SK-N-SH treated with all-trans-retinoic acid at 6 μM for 48 hours (cell line): ENCODE measurements around the gene CD3E.

ENCODE experiments used
- ATAC-seq: fragments of 200-7000 bp; cut with Tn5 transposase; 3 replicates; pipeline ENCODE4 v1.9.1; 2020; ENCODE audit warnings: mild to moderate bottlenecking, moderate library complexity
- ARNTL ChIP-seq: fragments of 450-650 bp; formaldehyde crosslinking; IDR thresholded peaks from 2 replicates; pipeline ENCODE4 v1.5.0; 2020; ENCODE audit warnings: low read depth, mild to moderate bottlenecking, moderate library complexity, borderline replicate concordance
- BACH2 ChIP-seq: fragments of 250-450 bp; sonication (Bioruptor Pico); IDR thresholded peaks from 2 replicates; pipeline ENCODE4 v1.9.0; 2021; ENCODE audit warnings: mild to moderate bottlenecking, borderline replicate concordance
- CREB5 ChIP-seq: fragments of 250-450 bp; sonication (Bioruptor Pico); IDR thresholded peaks from 2 replicates; pipeline ENCODE4 v1.5.1; 2020; ENCODE audit warnings: low read depth, mild to moderate bottlenecking, moderate library complexity
- CSRNP3 ChIP-seq: fragments of 250-450 bp; sonication (Bioruptor Pico); IDR thresholded peaks from 2 replicates; pipeline ENCODE4 v1.5.1; 2021; ENCODE audit warnings: mild to moderate bottlenecking, moderate library complexity
- ESRRG ChIP-seq: fragments of 250-450 bp; sonication (Bioruptor Pico); IDR thresholded peaks from 2 replicates; pipeline ENCODE4 v1.6.1; 2021; ENCODE audit warnings: mild to moderate bottlenecking
- GLIS3 ChIP-seq: fragments of 250-450 bp; sonication (Bioruptor Pico); IDR thresholded peaks from 2 replicates; pipeline ENCODE4 v1.5.0; 2020; ENCODE audit warnings: mild to moderate bottlenecking, moderate library complexity
- OSR1 ChIP-seq: fragments of 250-450 bp; sonication (Bioruptor Pico); IDR thresholded peaks from 2 replicates; pipeline ENCODE4 v1.8.0; 2022; ENCODE audit warnings: moderate library complexity, mild to moderate bottlenecking, inconsistent platforms
- PATZ1 ChIP-seq: fragments of 250-450 bp; sonication (Bioruptor Pico); IDR thresholded peaks from 2 replicates; pipeline ENCODE4 v1.8.0; 2020; ENCODE audit warnings: mild to moderate bottlenecking, moderate library complexity, borderline replicate concordance
- POU6F1 ChIP-seq: fragments of 250-450 bp; sonication (Bioruptor Pico); IDR thresholded peaks from 2 replicates; pipeline ENCODE4 v1.8.0; 2021; ENCODE audit warnings: low read depth, mild to moderate bottlenecking, moderate library complexity, borderline replicate concordance
- PPARA ChIP-seq: fragments of 250-450 bp; sonication (Bioruptor Pico); IDR thresholded peaks from 2 replicates; pipeline ENCODE4 v1.5.0; 2020; ENCODE audit warnings: mild to moderate bottlenecking, borderline replicate concordance
- RARB ChIP-seq: fragments of 250-450 bp; sonication (Bioruptor Pico); IDR thresholded peaks from 2 replicates; pipeline ENCODE4 v1.8.0; 2021; ENCODE audit warnings: mild to moderate bottlenecking, moderate library complexity
- SNAI2 ChIP-seq: fragments of 250-450 bp; sonication (Bioruptor Pico); IDR thresholded peaks from 2 replicates; pipeline ENCODE4 v1.5.0; 2020; ENCODE audit warnings: mild to moderate bottlenecking, moderate library complexity
- TCF4 ChIP-seq: fragments of 250-450 bp; sonication (Bioruptor Pico); IDR thresholded peaks from 2 replicates; pipeline ENCODE4 v1.8.0; 2021; ENCODE audit warnings: mild to moderate bottlenecking, moderate library complexity, borderline replicate concordance
- TOX ChIP-seq: fragments of 250-450 bp; sonication (Bioruptor Pico); IDR thresholded peaks from 2 replicates; pipeline ENCODE4 v1.8.0; 2021; ENCODE audit warnings: mild to moderate bottlenecking, moderate library complexity, borderline replicate concordance
- TSHZ2 ChIP-seq: fragments of 250-450 bp; sonication (Bioruptor Pico); IDR thresholded peaks from 2 replicates; pipeline ENCODE4 v1.5.0; 2020; ENCODE audit warnings: mild to moderate bottlenecking, moderate library complexity
- ZC3H10 ChIP-seq: fragments of 250-450 bp; sonication (Bioruptor Pico); IDR thresholded peaks from 2 replicates; pipeline ENCODE4 v1.5.1; 2021; ENCODE audit warnings: mild to moderate bottlenecking, moderate library complexity
- ZFP3 ChIP-seq: fragments of 250-450 bp; sonication (Bioruptor Pico); IDR thresholded peaks from 2 replicates; pipeline ENCODE4 v1.5.0; 2020; ENCODE audit warnings: mild to moderate bottlenecking, moderate library complexity
- ZFP30 ChIP-seq: fragments of 450-650 bp; formaldehyde crosslinking; IDR thresholded peaks from 2 replicates; pipeline ENCODE4 v1.5.0; 2022; ENCODE audit warnings: mild to moderate bottlenecking, moderate library complexity
- ZNF565 ChIP-seq: fragments of 450-650 bp; formaldehyde crosslinking; conservative IDR thresholded peaks from 2 replicates; pipeline ENCODE4 v1.5.0; 2020; ENCODE audit warnings: low read depth, mild to moderate bottlenecking, moderate library complexity
- ZNF70 ChIP-seq: fragments of 450-650 bp; formaldehyde crosslinking; IDR thresholded peaks from 2 replicates; pipeline ENCODE4 v1.5.0; 2020; ENCODE audit warnings: mild to moderate bottlenecking, moderate library complexity
- ZNF8 ChIP-seq: fragments of 450-650 bp; formaldehyde crosslinking; IDR thresholded peaks from 2 replicates; pipeline ENCODE4 v1.5.0; 2020; ENCODE audit warnings: mild to moderate bottlenecking, moderate library complexity

CD3E gene

GRCh38 chr11:118349475-118349874, 44.9 kb downstream of the CD3E start:
- ATAC-seq = no peak
- TF ChIP-seq ZFP30 (CRISPR knock-in tag) = no peak
- no peak for TF ChIP-seq BACH2

- no peak for TF ChIP-seq ZNF70 (CRISPR knock-in tag)
- no peak for TF ChIP-seq ZFP3 (CRISPR knock-in tag)
- no peak for TF ChIP-seq CSRNP3 (CRISPR knock-in tag)
- TF ChIP-seq, all 23 proteins: peak for 0
- no peak for ATAC-seq
Measured at GRCh38 chr11:118353084-118353710, 48.7 kb downstream of the CD3E start.

GRCh38 chr11:118358071-118358470, 53.5 kb downstream of the CD3E start:
- no peak for TF ChIP-seq ZC3H10 (CRISPR knock-in tag)
- TF ChIP-seq TCF4 (CRISPR knock-in tag) = no peak
- TF ChIP-seq TOX = no peak
- TF ChIP-seq RARB = no peak
- no peak for TF ChIP-seq OSR1 (CRISPR knock-in tag)
- TF ChIP-seq PATZ1 (CRISPR knock-in tag) = no peak
- TF ChIP-seq ZNF565 (CRISPR knock-in tag) = no peak
- TF ChIP-seq TSHZ2 (CRISPR knock-in tag) = no peak
- no peak for TF ChIP-seq ARNTL (CRISPR knock-in tag)
- no peak for TF ChIP-seq GLIS3 (CRISPR knock-in tag)
- ATAC-seq = no peak

GRCh38 chr11:118359295-118359958, 54.9 kb downstream of the CD3E start, which contains the start of gene UBE4A:
TSS of gene UBE4A (plus strand) at chr11:118359600. CDS start at chr11:118365081, 5,481 bp downstream.
- peak; percentile 94 for ATAC-seq
- TF ChIP-seq TSHZ2 (CRISPR knock-in tag) (peak; percentile 49; the same call in 1 of the 2 replicates), ARNTL (CRISPR knock-in tag) (no peak), ZNF8 (no peak; the same call in 1 of the 2 replicates), SNAI2 (CRISPR knock-in tag) (peak; percentile 71; the same call in 1 of the 2 replicates), ZC3H10 (CRISPR knock-in tag) (no peak), GLIS3 (CRISPR knock-in tag) (no peak), RARB (no peak), POU6F1 (CRISPR knock-in tag) (no peak), PPARA (CRISPR knock-in tag) (no peak), ESRRG (CRISPR knock-in tag) (no peak), CREB5 (CRISPR knock-in tag) (no peak), CSRNP3 (CRISPR knock-in tag) (no peak), OSR1 (CRISPR knock-in tag) (no peak), TOX (no peak), ZNF565 (CRISPR knock-in tag) (no peak; the same call in 1 of the 2 replicates)
